ENCODE measurements around the gene PSIP1.
"Not testable (repeated sequence)": the region's sequence is repeated elsewhere in the genome, so short reads cannot be mapped to it uniquely, and the experiment has no call there.

The PSIP1 gene

DNA sequence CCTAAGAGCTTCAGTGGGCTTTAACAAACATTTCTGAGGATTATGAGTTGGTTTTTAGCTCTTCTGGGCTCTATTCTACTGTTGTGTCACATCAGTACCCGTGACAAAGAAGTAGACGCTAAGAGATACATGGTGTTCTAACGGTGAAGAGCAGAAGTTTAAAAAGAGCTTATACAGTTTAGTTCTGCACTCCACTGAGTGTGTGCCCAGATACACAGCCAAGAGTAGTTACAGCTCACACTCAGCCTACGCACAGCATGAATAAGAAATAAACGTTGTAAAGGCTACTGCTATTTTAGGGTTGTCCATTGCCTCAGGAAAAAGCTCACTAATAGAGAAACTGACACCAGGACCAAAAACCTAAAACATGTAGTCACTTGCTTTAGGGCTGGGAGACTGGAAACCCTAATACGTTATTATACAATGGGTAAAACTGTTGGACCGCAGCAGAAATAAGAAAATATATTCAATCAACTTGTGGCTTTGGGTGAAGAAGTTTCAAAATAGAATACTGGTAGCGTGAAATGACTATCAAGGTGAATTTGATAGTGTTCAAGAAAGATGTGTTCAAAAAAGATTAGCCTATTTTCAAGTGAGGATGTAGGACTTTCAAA is 34.7 kb downstream of the PSIP1 start:
- Histone ChIP-seq H3K27ac (ENCODE audit: low read depth, low read length, severe bottlenecking) (no peak overlapping the region), H3K4me3 (ENCODE audit: extremely low read depth, insufficient read depth, low read length, poor library complexity, severe bottlenecking) (no peak overlapping the region), H3K36me3 (ENCODE audit: control insufficient read depth, insufficient read depth, low read length) (peaks cover 42% of the 10 kb centered on the region), H3K4me1 (ENCODE audit: control insufficient read depth, insufficient read depth, low read length, poor library complexity, severe bottlenecking) (no peaks in the 10 kb centered on the region), H3K9me3 (ENCODE audit: control insufficient read depth, low read length) (no peaks in the 10 kb centered on the region)
- 96 to 100% methylated on average over 5 to 8 of the region's 8 CpGs for WGBS, 2 experiments (ENCODE audit: insufficient coverage in 2 of 2)

- H3K4me1 ChIP-seq (ENCODE audit: control insufficient read depth, insufficient read depth, low read length, poor library complexity, severe bottlenecking), result no peaks in the 10 kb centered on the region
- H3K9me3 ChIP-seq (ENCODE audit: control insufficient read depth, low read length), result no peaks in the 10 kb centered on the region
- WGBS, 2 experiments (ENCODE audit: insufficient coverage in 2 of 2), result 100% methylated on average over 1 of the region's 2 CpGs; no CpG with 5 or more reads in 1 of the 2 experiments
- no peak overlapping the region for H3K27ac ChIP-seq (ENCODE audit: low read depth, low read length, severe bottlenecking)
- H3K4me3 ChIP-seq (ENCODE audit: extremely low read depth, insufficient read depth, low read length, poor library complexity, severe bottlenecking), result no peak overlapping the region
- peaks cover 62% of the 10 kb centered on the region for H3K36me3 ChIP-seq (ENCODE audit: control insufficient read depth, insufficient read depth, low read length)
These were observed 40.9 kb downstream of the PSIP1 start for GRCh38 chr9:15469862-15470261.

- no peaks in the 10 kb centered on the region for H3K9me3 ChIP-seq (ENCODE audit: control insufficient read depth, low read length)
- H3K4me1 ChIP-seq (ENCODE audit: control insufficient read depth, insufficient read depth, low read length, poor library complexity, severe bottlenecking), result no peaks in the 10 kb centered on the region
- WGBS, 2 experiments (ENCODE audit: insufficient coverage in 2 of 2), result 100% methylated on average over 1 of the region's 1 CpG; no CpG with 5 or more reads in 1 of the 2 experiments
- H3K36me3 ChIP-seq (ENCODE audit: control insufficient read depth, insufficient read depth, low read length), result peaks cover 63% of the 10 kb centered on the region
- H3K4me3 ChIP-seq (ENCODE audit: extremely low read depth, insufficient read depth, low read length, poor library complexity, severe bottlenecking), result no peak overlapping the region
- no peak overlapping the region for H3K27ac ChIP-seq (ENCODE audit: low read depth, low read length, severe bottlenecking)
These were observed 41.4 kb downstream of the PSIP1 start for GRCh38 chr9:15469406-15469805.

GRCh38 chr9:15468145-15468544 is 42.6 kb downstream of the PSIP1 start:
- 88 to 100% methylated on average over 1 to 2 of the region's 3 CpGs for WGBS, 2 experiments (ENCODE audit: insufficient coverage in 2 of 2)
- H3K4me1 ChIP-seq (ENCODE audit: control insufficient read depth, insufficient read depth, low read length, poor library complexity, severe bottlenecking), result no peaks in the 10 kb centered on the region
- no peak overlapping the region for H3K27ac ChIP-seq (ENCODE audit: low read depth, low read length, severe bottlenecking)
- no peak overlapping the region for H3K4me3 ChIP-seq (ENCODE audit: extremely low read depth, insufficient read depth, low read length, poor library complexity, severe bottlenecking)
- peaks cover 65% of the 10 kb centered on the region for H3K36me3 ChIP-seq (ENCODE audit: control insufficient read depth, insufficient read depth, low read length)
- H3K9me3 ChIP-seq (ENCODE audit: control insufficient read depth, low read length), result no peaks in the 10 kb centered on the region

- 100% methylated on average over 1 of the region's 2 CpGs; no CpG with 5 or more reads in 1 of the 2 experiments for WGBS, 2 experiments (ENCODE audit: insufficient coverage in 2 of 2)
- Histone ChIP-seq H3K4me3 (ENCODE audit: extremely low read depth, insufficient read depth, low read length, poor library complexity, severe bottlenecking) (no peak overlapping the region), H3K36me3 (ENCODE audit: control insufficient read depth, insufficient read depth, low read length) (peaks cover 76% of the 10 kb centered on the region), H3K4me1 (ENCODE audit: control insufficient read depth, insufficient read depth, low read length, poor library complexity, severe bottlenecking) (no peaks in the 10 kb centered on the region), H3K27ac (ENCODE audit: low read depth, low read length, severe bottlenecking) (no peak overlapping the region), H3K9me3 (ENCODE audit: control insufficient read depth, low read length) (no peaks in the 10 kb centered on the region)
These were observed 49.2 kb downstream of the PSIP1 start for GRCh38 chr9:15461601-15462000.

- Histone ChIP-seq H3K36me3 (ENCODE audit: control insufficient read depth, insufficient read depth, low read length) (peaks cover 76% of the 10 kb centered on the region), H3K4me1 (ENCODE audit: control insufficient read depth, insufficient read depth, low read length, poor library complexity, severe bottlenecking) (no peaks in the 10 kb centered on the region), H3K9me3 (ENCODE audit: control insufficient read depth, low read length) (no peaks in the 10 kb centered on the region), H3K4me3 (ENCODE audit: extremely low read depth, insufficient read depth, low read length, poor library complexity, severe bottlenecking) (no peak overlapping the region), H3K27ac (ENCODE audit: low read depth, low read length, severe bottlenecking) (no peak overlapping the region)
- WGBS, 2 experiments (ENCODE audit: insufficient coverage in 2 of 2), result 96 to 97% methylated on average over 3 to 6 of the region's 8 CpGs
These were observed 49.7 kb downstream of the PSIP1 start for GRCh38 chr9:15461056-15461455.

GRCh38 chr9:15453956-15454355 is 56.8 kb downstream of the PSIP1 start:
- no peak overlapping the region for H3K27ac ChIP-seq (ENCODE audit: low read depth, low read length, severe bottlenecking)
- no peaks in the 10 kb centered on the region for H3K4me1 ChIP-seq (ENCODE audit: control insufficient read depth, insufficient read depth, low read length, poor library complexity, severe bottlenecking)
- no peaks in the 10 kb centered on the region for H3K9me3 ChIP-seq (ENCODE audit: control insufficient read depth, low read length)
- H3K4me3 ChIP-seq (ENCODE audit: extremely low read depth, insufficient read depth, low read length, poor library complexity, severe bottlenecking), result no peak overlapping the region
- peaks cover 78% of the 10 kb centered on the region for H3K36me3 ChIP-seq (ENCODE audit: control insufficient read depth, insufficient read depth, low read length)
- 100% methylated on average over 3 of the region's 5 CpGs; no CpG with 5 or more reads in 1 of the 2 experiments for WGBS, 2 experiments (ENCODE audit: insufficient coverage in 2 of 2)

DNA sequence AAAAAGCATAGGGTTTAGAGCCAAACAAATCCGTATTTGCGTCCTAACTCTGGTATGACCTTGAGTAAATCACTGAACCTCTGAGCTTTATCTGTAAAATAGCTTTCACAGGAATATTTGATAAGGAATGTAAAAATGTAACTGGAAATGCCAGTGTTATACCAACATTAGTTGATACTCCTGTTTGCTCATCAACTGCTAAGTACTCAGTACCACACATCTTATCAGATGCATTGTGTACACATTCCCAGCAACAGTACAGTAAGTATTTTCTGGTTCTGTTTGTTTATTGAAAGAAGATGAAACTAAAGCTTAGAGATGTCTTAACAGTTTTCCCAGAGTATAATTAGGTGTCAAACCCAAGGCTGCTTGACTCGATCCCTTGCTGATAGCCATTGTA is 66.6 kb downstream of the PSIP1 start:
- WGBS, 2 experiments (ENCODE audit: insufficient coverage in 2 of 2), result no CpG with 5 or more reads among the region's 3 CpGs
- Histone ChIP-seq H3K36me3 (ENCODE audit: control insufficient read depth, insufficient read depth, low read length) (peaks cover 82% of the 10 kb centered on the region), H3K4me3 (ENCODE audit: extremely low read depth, insufficient read depth, low read length, poor library complexity, severe bottlenecking) (no peak overlapping the region), H3K9me3 (ENCODE audit: control insufficient read depth, low read length) (peaks cover 16% of the 10 kb centered on the region), H3K4me1 (ENCODE audit: control insufficient read depth, insufficient read depth, low read length, poor library complexity, severe bottlenecking) (no peaks in the 10 kb centered on the region), H3K27ac (ENCODE audit: low read depth, low read length, severe bottlenecking) (no peak overlapping the region)

DNA sequence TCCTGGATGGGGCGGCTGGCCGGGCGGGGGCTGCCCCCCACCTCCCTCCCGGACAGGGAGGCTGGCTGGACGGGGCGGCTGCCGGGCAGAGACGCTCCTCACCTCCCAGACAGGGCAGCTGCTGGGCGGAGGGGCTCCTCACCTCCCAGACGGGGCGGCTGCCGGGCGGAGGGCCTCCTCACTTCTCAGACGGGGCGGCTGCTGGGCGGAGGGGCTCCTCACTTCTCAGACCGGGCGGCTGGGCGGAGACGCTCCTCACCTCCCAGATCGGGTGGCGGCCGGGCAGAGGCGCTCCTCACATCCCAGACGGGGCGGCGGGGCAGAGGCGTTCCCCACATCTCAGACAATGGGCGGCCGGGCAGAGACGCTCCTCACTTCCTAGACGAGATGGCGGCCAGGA is 68.5 kb downstream of the PSIP1 start:
- Histone ChIP-seq H3K36me3 (ENCODE audit: control insufficient read depth, insufficient read depth, low read length) (peaks cover 75% of the 10 kb centered on the region), H3K9me3 (ENCODE audit: control insufficient read depth, low read length) (peaks cover 20% of the 10 kb centered on the region)
- not testable (repeated sequence) for H3K4me3 ChIP-seq (ENCODE audit: extremely low read depth, insufficient read depth, low read length, poor library complexity, severe bottlenecking); H3K4me1 ChIP-seq (ENCODE audit: control insufficient read depth, insufficient read depth, low read length, poor library complexity, severe bottlenecking); H3K27ac ChIP-seq (ENCODE audit: low read depth, low read length, severe bottlenecking)
- 96 to 97% methylated on average over 12 to 33 of the region's 33 CpGs for WGBS, 2 experiments (ENCODE audit: insufficient coverage in 2 of 2)

- H3K9me3 ChIP-seq (ENCODE audit: control insufficient read depth, low read length), result peaks cover 20% of the 10 kb centered on the region
- peaks cover 75% of the 10 kb centered on the region for H3K36me3 ChIP-seq (ENCODE audit: control insufficient read depth, insufficient read depth, low read length)
- H3K27ac ChIP-seq (ENCODE audit: low read depth, low read length, severe bottlenecking); H3K4me1 ChIP-seq (ENCODE audit: control insufficient read depth, insufficient read depth, low read length, poor library complexity, severe bottlenecking); H3K4me3 ChIP-seq (ENCODE audit: extremely low read depth, insufficient read depth, low read length, poor library complexity, severe bottlenecking): not testable (repeated sequence)
- WGBS, 2 experiments (ENCODE audit: insufficient coverage in 2 of 2), result 75% methylated on average over 4 of the region's 29 CpGs; no CpG with 5 or more reads in 1 of the 2 experiments
These were observed 68.9 kb downstream of the PSIP1 start for GRCh38 chr9:15441841-15442240.

DNA sequence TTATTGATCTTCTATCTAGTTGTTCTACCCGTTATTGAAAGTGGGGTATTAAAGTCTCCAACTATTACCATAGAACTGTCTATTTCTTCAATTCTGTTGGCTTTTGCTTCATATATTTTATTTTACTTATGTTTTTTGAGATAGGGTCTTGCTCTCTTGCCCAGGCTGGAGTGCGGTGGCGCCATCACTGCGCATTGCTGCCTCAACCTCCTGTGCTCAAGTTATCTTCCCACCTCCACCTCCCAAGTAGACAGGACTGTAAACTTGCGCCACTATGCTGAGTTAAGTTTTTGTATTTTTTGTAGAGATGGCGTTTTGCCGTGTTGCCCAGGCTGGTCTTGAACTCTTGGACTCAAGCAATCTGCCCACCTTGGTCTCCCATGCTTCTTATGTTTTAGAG is 71.9 kb downstream of the PSIP1 start:
- peaks cover 75% of the 10 kb centered on the region for H3K36me3 ChIP-seq (ENCODE audit: control insufficient read depth, insufficient read depth, low read length)
- H3K4me3 ChIP-seq (ENCODE audit: extremely low read depth, insufficient read depth, low read length, poor library complexity, severe bottlenecking), result no peak overlapping the region
- peaks cover 20% of the 10 kb centered on the region for H3K9me3 ChIP-seq (ENCODE audit: control insufficient read depth, low read length)
- H3K4me1 ChIP-seq (ENCODE audit: control insufficient read depth, insufficient read depth, low read length, poor library complexity, severe bottlenecking), result no peaks in the 10 kb centered on the region
- H3K27ac ChIP-seq (ENCODE audit: low read depth, low read length, severe bottlenecking), result no peak overlapping the region
- WGBS, 2 experiments (ENCODE audit: insufficient coverage in 2 of 2), result 93 to 100% methylated on average over 1 to 3 of the region's 7 CpGs
